ENCODE measurements around the gene FIG4.
A peak's percentile ranks its signal among the peaks of the same experiment; 100 is the strongest.

Gene FIG4

DNA sequence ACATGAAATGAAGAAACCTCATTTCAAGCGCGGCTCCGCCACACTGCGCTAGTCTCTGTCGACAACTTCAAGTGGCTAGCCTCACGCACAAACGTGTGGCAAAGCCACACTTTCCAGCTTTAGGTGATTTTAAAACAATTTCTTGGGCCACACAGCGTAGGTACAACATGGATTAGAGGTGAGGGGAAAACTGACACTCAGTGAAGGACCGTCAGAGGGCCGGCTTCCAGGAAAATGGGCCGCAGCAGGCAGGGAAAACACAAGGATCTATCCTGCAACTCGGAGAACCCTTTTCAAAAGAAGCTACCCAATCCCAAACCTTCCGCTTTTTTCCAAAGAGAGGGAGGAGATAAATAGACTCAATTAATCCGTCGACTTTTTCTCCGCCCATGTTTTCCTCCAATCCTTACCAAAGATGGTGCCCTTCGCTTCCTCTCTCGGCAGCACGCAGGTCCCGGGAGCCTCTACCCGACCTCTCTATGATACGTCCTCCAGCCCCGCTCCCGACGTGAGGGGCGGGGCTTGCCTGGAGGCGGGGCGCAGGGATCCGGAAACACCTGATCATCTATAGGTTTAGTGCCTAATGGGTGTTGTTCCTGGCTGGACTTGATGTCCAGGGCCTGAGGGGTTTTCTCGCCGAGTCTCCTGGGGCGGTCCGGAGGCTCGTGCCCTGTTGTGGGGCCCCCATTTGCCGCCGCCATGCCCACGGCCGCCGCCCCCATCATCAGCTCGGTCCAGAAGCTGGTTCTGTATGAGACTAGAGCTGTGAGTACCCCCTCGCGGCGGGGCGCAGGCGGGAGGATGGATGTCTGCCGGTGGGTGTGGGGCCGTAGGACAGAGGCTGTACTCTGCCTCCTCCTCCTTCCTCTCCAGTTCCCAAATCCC is at the start of gene FIG4, which contains the start of gene AK9:
FIG4 (plus strand) TSS at position 560 of the 885 bp plus-strand sequence; CDS start at position 700, 140 bp downstream.
AK9 (minus strand) TSS at position 466 of the 885 bp plus-strand sequence. CDS start 15,457 bp downstream, outside the sequence.
- H3K27ac ChIP-seq (ENCODE audit: low read depth, low read length): peak within 1 kb of the TSS; percentile 87
- H3K27me3 ChIP-seq (ENCODE audit: control insufficient read depth in 5 of 5, insufficient read depth in 4 of 5, low read length in 5 of 5): no peaks in the 10 kb centered on the region
- peak within 1 kb of the TSS; percentile 76 to 98 (median 92) for H3K4me3 ChIP-seq (ENCODE audit: low read depth in 1 of 5, low read length in 5 of 5)
- H3K36me3 ChIP-seq (ENCODE audit: control insufficient read depth in 5 of 5, insufficient read depth in 5 of 5, low read length in 5 of 5): no peaks in the 10 kb centered on the region
- H3K4me1 ChIP-seq (ENCODE audit: control insufficient read depth in 5 of 5, insufficient read depth in 5 of 5, low read length in 5 of 5): peaks cover 0 to 37% (median 20%) of the 10 kb centered on the region in 5 donors
- H3K9me3 ChIP-seq (ENCODE audit: control insufficient read depth in 5 of 5, low read length in 5 of 5): peaks cover 0 to 4% (median 2%) of the 10 kb centered on the region in 5 donors
- H3K9ac ChIP-seq (ENCODE audit: low read length in 5 of 5): peak within 1 kb of the TSS; percentile 80 to 96 (median 87)

GRCh38 chr6:109644131-109644530 is 47.0 kb upstream of the FIG4 start:
- H3K36me3 ChIP-seq (ENCODE audit: control insufficient read depth in 5 of 5, insufficient read depth in 5 of 5, low read length in 5 of 5): peaks cover 0 to 13% (median 0%) of the 10 kb centered on the region in 5 donors
- peaks cover 0 to 8% (median 0%) of the 10 kb centered on the region in 5 donors for H3K9me3 ChIP-seq (ENCODE audit: control insufficient read depth in 5 of 5, low read length in 5 of 5)
- no peaks in the 10 kb centered on the region for H3K4me1 ChIP-seq (ENCODE audit: control insufficient read depth in 5 of 5, insufficient read depth in 5 of 5, low read length in 5 of 5)
- H3K27ac ChIP-seq (ENCODE audit: low read depth, low read length): no peak overlapping the region
- no peak overlapping the region for H3K9ac ChIP-seq (ENCODE audit: low read length in 5 of 5)
- no peaks in the 10 kb centered on the region for H3K27me3 ChIP-seq (ENCODE audit: control insufficient read depth in 5 of 5, insufficient read depth in 4 of 5, low read length in 5 of 5)
- no peak overlapping the region for H3K4me3 ChIP-seq (ENCODE audit: low read depth in 1 of 5, low read length in 5 of 5)

DNA sequence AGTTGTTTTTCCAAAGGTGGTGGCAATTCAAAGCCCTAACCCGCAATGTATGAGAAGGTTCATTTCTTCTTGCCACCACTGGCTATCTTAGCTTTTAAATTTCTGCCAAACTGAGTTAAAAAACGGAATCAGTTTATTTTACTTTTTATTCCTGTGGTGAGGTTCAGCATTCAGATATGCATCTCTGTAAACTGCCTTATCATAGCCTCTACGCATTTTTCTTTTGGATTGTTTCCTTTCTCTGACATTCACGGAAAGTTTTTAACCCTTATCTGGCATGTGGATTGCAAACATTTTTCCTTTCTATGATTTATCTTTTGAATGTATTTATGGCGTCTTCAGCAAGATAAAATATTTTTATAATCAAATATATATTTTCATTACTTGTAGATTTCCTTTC is 37.8 kb upstream of the FIG4 start:
- Histone ChIP-seq H3K4me1 (ENCODE audit: control insufficient read depth in 5 of 5, insufficient read depth in 5 of 5, low read length in 5 of 5) (no peaks in the 10 kb centered on the region), H3K27ac (ENCODE audit: low read depth, low read length) (no peak overlapping the region), H3K4me3 (ENCODE audit: low read depth in 1 of 5, low read length in 5 of 5) (no peak overlapping the region), H3K9me3 (ENCODE audit: control insufficient read depth in 5 of 5, low read length in 5 of 5) (no peaks in the 10 kb centered on the region), H3K9ac (ENCODE audit: low read length in 5 of 5) (no peak overlapping the region), H3K27me3 (ENCODE audit: control insufficient read depth in 5 of 5, insufficient read depth in 4 of 5, low read length in 5 of 5) (no peaks in the 10 kb centered on the region), H3K36me3 (ENCODE audit: control insufficient read depth in 5 of 5, insufficient read depth in 5 of 5, low read length in 5 of 5) (peaks cover 0 to 11% (median 3%) of the 10 kb centered on the region in 5 donors)

DNA sequence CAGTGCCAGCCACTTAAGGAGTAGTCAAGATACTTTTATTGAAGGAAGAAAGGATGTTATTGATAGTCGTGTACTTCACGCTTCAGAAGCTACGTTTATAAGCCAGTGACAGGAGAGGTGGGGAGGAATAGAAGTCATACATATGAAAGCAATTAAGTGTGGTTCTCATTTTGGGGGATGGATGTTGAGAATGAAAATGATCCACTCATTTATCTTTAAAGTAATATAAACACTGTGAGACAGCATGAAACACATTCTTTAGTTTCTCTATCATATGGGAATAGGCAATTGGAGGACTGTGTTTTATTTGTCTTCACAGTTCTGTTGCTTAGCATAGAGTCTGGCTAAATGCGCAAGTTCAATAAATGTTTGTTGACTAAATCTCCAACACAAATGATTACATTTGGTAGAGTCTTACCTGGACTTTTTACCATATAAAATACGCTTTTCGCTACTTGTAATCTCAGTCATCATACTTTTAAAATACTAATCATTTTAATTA is 35.3 kb upstream of the FIG4 start:
- Histone ChIP-seq H3K9ac (ENCODE audit: low read length in 5 of 5) (no peak overlapping the region), H3K27me3 (ENCODE audit: control insufficient read depth in 5 of 5, insufficient read depth in 4 of 5, low read length in 5 of 5) (no peaks in the 10 kb centered on the region), H3K4me3 (ENCODE audit: low read depth in 1 of 5, low read length in 5 of 5) (no peak overlapping the region), H3K27ac (ENCODE audit: low read depth, low read length) (no peak overlapping the region), H3K36me3 (ENCODE audit: control insufficient read depth in 5 of 5, insufficient read depth in 5 of 5, low read length in 5 of 5) (peaks cover 0 to 11% (median 3%) of the 10 kb centered on the region in 5 donors), H3K4me1 (ENCODE audit: control insufficient read depth in 5 of 5, insufficient read depth in 5 of 5, low read length in 5 of 5) (no peaks in the 10 kb centered on the region), H3K9me3 (ENCODE audit: control insufficient read depth in 5 of 5, low read length in 5 of 5) (no peaks in the 10 kb centered on the region)

- H3K9me3 ChIP-seq (ENCODE audit: control insufficient read depth in 5 of 5, low read length in 5 of 5): no peaks in the 10 kb centered on the region
- H3K27ac ChIP-seq (ENCODE audit: low read depth, low read length): no peak overlapping the region
- no peak overlapping the region for H3K4me3 ChIP-seq (ENCODE audit: low read depth in 1 of 5, low read length in 5 of 5)
Measured at GRCh38 chr6:109660526-109661320, 30.4 kb upstream of the FIG4 start.

GRCh38 chr6:109662192-109662591 is 28.9 kb upstream of the FIG4 start:
- Histone ChIP-seq H3K9me3 (ENCODE audit: control insufficient read depth in 5 of 5, low read length in 5 of 5) (no peaks in the 10 kb centered on the region), H3K4me3 (ENCODE audit: low read depth in 1 of 5, low read length in 5 of 5) (no peak overlapping the region), H3K9ac (ENCODE audit: low read length in 5 of 5) (no peak overlapping the region), H3K27me3 (ENCODE audit: control insufficient read depth in 5 of 5, insufficient read depth in 4 of 5, low read length in 5 of 5) (no peaks in the 10 kb centered on the region), H3K36me3 (ENCODE audit: control insufficient read depth in 5 of 5, insufficient read depth in 5 of 5, low read length in 5 of 5) (peaks cover 0 to 7% (median 0%) of the 10 kb centered on the region in 5 donors), H3K27ac (ENCODE audit: low read depth, low read length) (no peak overlapping the region), H3K4me1 (ENCODE audit: control insufficient read depth in 5 of 5, insufficient read depth in 5 of 5, low read length in 5 of 5) (no peaks in the 10 kb centered on the region)

More at GRCh38 chr6:109660526-109661320, 30.4 kb upstream of the FIG4 start:
- no peak overlapping the region for H3K9ac ChIP-seq (ENCODE audit: low read length in 5 of 5)
- peaks cover 0 to 9% (median 0%) of the 10 kb centered on the region in 5 donors for H3K36me3 ChIP-seq (ENCODE audit: control insufficient read depth in 5 of 5, insufficient read depth in 5 of 5, low read length in 5 of 5)
- no peaks in the 10 kb centered on the region for H3K4me1 ChIP-seq (ENCODE audit: control insufficient read depth in 5 of 5, insufficient read depth in 5 of 5, low read length in 5 of 5)
- no peaks in the 10 kb centered on the region for H3K27me3 ChIP-seq (ENCODE audit: control insufficient read depth in 5 of 5, insufficient read depth in 4 of 5, low read length in 5 of 5)

DNA sequence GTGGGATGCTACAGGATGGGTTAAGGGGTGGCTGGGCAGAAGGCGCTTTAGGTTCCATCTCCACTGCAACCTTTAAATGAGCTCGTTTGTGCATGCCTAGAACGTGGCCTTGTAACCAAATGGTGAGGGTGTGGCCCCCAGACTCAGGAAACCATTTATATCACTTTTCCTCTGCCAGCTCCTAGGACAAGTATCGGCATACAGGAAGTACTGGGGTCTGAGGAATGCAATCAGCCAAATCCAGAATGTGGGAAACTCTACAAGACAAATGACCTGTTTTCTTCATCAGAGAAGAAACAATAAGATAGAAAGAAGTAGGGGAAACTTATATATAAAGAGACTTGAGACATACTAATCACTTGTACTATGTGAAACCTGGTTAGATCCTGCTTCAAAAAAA is 21.3 kb upstream of the FIG4 start:
- no peak overlapping the region for H3K4me3 ChIP-seq (ENCODE audit: low read depth in 1 of 5, low read length in 5 of 5)
- peaks cover 0 to 2% (median 0%) of the 10 kb centered on the region in 5 donors for H3K36me3 ChIP-seq (ENCODE audit: control insufficient read depth in 5 of 5, insufficient read depth in 5 of 5, low read length in 5 of 5)
- H3K9me3 ChIP-seq (ENCODE audit: control insufficient read depth in 5 of 5, low read length in 5 of 5): no peaks in the 10 kb centered on the region
- no peaks in the 10 kb centered on the region for H3K4me1 ChIP-seq (ENCODE audit: control insufficient read depth in 5 of 5, insufficient read depth in 5 of 5, low read length in 5 of 5)
- no peaks in the 10 kb centered on the region for H3K27me3 ChIP-seq (ENCODE audit: control insufficient read depth in 5 of 5, insufficient read depth in 4 of 5, low read length in 5 of 5)
- H3K9ac ChIP-seq (ENCODE audit: low read length in 5 of 5): no peak overlapping the region
- H3K27ac ChIP-seq (ENCODE audit: low read depth, low read length): no peak overlapping the region

DNA sequence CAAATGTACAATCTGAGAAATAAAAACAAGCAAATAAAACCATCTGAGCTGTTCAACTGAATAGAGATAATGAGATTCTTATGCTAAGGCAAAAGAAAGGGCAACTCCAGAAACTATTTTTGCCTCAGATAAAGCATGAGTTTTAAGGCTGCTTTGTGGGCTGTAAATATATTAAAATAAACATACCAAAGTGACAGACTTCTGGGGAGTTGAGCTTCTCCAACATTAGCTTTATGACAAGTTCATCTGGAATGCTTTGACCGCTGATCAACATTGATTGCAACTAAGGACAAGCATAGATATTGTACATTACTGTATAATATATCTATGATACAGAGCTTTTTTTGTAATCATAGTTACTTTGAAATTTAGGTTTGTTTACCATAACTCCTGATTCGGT is 19.4 kb upstream of the FIG4 start:
- Histone ChIP-seq H3K27me3 (ENCODE audit: control insufficient read depth in 5 of 5, insufficient read depth in 4 of 5, low read length in 5 of 5) (no peaks in the 10 kb centered on the region), H3K9ac (ENCODE audit: low read length in 5 of 5) (no peak overlapping the region), H3K27ac (ENCODE audit: low read depth, low read length) (no peak overlapping the region), H3K4me1 (ENCODE audit: control insufficient read depth in 5 of 5, insufficient read depth in 5 of 5, low read length in 5 of 5) (no peaks in the 10 kb centered on the region), H3K36me3 (ENCODE audit: control insufficient read depth in 5 of 5, insufficient read depth in 5 of 5, low read length in 5 of 5) (peaks cover 0 to 2% (median 0%) of the 10 kb centered on the region in 5 donors), H3K4me3 (ENCODE audit: low read depth in 1 of 5, low read length in 5 of 5) (no peak overlapping the region), H3K9me3 (ENCODE audit: control insufficient read depth in 5 of 5, low read length in 5 of 5) (no peaks in the 10 kb centered on the region)

DNA sequence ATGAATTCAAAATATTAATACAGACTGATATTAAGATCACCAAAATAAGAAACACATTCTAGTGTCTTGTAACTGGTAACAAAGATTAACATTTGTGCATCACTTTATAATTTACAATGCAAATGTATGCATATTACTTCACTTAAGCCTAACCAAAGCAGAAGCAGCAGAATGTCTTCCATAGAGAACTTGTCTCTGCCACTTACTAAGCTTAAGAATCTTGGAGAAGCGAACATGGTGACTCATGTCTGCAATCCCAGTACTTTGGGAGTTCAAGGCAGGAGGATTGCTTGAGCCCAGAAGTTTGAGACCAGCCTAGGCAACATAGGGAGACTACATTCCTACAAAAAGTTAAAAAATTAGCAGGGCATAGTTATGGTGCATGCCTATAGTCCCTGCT is 18.9 kb upstream of the FIG4 start:
- no peaks in the 10 kb centered on the region for H3K9me3 ChIP-seq (ENCODE audit: control insufficient read depth in 5 of 5, low read length in 5 of 5)
- H3K9ac ChIP-seq (ENCODE audit: low read length in 5 of 5): no peak overlapping the region
- no peak overlapping the region for H3K27ac ChIP-seq (ENCODE audit: low read depth, low read length)

More for the DNA sequence above, 18.9 kb upstream of the FIG4 start:
- no peaks in the 10 kb centered on the region for H3K4me1 ChIP-seq (ENCODE audit: control insufficient read depth in 5 of 5, insufficient read depth in 5 of 5, low read length in 5 of 5)
- H3K36me3 ChIP-seq (ENCODE audit: control insufficient read depth in 5 of 5, insufficient read depth in 5 of 5, low read length in 5 of 5): peaks cover 0 to 2% (median 0%) of the 10 kb centered on the region in 5 donors
- H3K27me3 ChIP-seq (ENCODE audit: control insufficient read depth in 5 of 5, insufficient read depth in 4 of 5, low read length in 5 of 5): no peaks in the 10 kb centered on the region
- H3K4me3 ChIP-seq (ENCODE audit: low read depth in 1 of 5, low read length in 5 of 5): no peak overlapping the region
